Measurements from ENCODE around the gene QDPR. TPM values are rescaled to one million over a fixed set of nuclear protein-coding genes. Genes with fewer than 3 reads are reported as not detected.
A peak's percentile ranks its signal among the peaks of the same experiment; 100 is the strongest.

The QDPR gene
- total RNA-seq, 1 donor from 2014 or later = 22.6 TPM

DNA sequence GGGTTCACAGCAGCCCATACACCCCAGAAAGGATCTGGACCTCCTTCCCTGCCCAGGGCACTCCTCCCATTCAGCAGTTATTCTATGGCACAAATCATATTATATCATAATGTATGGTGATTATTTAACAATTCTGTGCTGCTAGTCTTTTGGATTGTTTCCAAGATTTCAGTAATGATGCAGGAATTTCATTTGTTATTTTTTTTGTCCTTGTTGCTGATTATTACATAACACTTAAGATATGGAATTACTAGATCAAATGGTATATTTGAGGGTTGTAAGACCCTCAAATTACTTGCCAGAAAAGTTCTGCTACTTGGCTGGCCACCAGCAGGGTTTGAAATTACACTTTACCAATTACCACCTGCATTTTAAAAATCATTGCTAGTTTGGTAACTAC is 36.4 kb downstream of the QDPR start:
- TF ChIP-seq, protein P1, sequence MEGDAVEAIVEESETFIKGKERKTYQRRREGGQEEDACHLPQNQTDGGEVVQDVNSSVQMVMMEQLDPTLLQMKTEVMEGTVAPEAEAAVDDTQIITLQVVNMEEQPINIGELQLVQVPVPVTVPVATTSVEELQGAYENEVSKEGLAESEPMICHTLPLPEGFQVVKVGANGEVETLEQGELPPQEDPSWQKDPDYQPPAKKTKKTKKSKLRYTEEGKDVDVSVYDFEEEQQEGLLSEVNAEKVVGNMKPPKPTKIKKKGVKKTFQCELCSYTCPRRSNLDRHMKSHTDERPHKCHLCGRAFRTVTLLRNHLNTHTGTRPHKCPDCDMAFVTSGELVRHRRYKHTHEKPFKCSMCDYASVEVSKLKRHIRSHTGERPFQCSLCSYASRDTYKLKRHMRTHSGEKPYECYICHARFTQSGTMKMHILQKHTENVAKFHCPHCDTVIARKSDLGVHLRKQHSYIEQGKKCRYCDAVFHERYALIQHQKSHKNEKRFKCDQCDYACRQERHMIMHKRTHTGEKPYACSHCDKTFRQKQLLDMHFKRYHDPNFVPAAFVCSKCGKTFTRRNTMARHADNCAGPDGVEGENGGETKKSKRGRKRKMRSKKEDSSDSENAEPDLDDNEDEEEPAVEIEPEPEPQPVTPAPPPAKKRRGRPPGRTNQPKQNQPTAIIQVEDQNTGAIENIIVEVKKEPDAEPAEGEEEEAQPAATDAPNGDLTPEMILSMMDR (IDR thresholded peaks at IDR 0.05; ENCODE audit: insufficient read depth, low read length, severe bottlenecking) = no peak
- H3K36me3 ChIP-seq (ENCODE audit: control insufficient read depth, insufficient read depth, low read length) = no peaks in the 10 kb centered on the region
- FAIRE-seq = no peak
- peak; percentile 51 for DNase-seq (ENCODE audit: low read depth)
- H3K4me3 ChIP-seq (ENCODE audit: low read depth, low read length) = no peak overlapping the region
- no peaks in the 10 kb centered on the region for H3K27me3 ChIP-seq (ENCODE audit: control insufficient read depth, insufficient read depth, low read length)

DNA sequence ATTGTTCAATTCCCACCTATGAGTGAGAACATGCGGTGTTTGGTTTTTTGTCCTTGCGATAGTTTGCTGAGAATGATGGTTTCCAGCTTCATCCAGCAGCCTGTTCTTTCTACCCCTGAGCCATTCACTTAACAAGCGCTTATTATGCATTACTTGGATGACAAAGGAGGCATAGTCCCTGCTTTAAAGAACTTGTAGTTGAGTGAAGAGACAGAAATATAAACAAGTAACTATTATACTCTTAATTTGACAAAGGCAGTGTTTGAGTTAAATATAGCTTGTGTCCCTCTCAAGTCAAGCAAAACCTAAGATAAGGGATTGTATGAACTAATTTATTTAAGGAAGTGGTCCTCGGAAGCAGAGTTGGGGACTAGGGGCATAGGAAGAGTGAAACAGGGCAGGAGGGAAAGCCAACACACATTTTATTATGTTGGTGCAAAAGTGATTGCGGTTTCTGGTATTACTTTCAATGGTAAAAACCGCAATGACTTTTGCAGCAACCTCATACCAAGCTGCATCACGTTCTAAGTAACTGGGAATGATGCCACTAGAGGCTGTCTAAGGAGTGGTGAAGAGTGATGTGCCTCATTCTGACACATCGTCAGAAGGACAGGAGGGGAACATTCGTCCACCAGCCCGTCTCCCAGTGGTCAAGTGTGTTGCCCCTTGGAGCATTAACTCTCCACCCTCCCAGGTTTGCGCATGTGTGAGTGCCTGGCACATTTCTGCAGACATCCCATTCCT is 41.8 kb downstream of the QDPR start:
- Histone ChIP-seq H3K4me3 (ENCODE audit: low read depth, low read length) (no peak overlapping the region), H3K36me3 (ENCODE audit: control insufficient read depth, insufficient read depth, low read length) (no peaks in the 10 kb centered on the region), H3K27me3 (ENCODE audit: control insufficient read depth, insufficient read depth, low read length) (no peaks in the 10 kb centered on the region)
- no peak for FAIRE-seq
- TF ChIP-seq, protein P1 (IDR thresholded peaks at IDR 0.05; ENCODE audit: insufficient read depth, low read length, severe bottlenecking) = no peak
- no peak for DNase-seq (ENCODE audit: low read depth)

DNA sequence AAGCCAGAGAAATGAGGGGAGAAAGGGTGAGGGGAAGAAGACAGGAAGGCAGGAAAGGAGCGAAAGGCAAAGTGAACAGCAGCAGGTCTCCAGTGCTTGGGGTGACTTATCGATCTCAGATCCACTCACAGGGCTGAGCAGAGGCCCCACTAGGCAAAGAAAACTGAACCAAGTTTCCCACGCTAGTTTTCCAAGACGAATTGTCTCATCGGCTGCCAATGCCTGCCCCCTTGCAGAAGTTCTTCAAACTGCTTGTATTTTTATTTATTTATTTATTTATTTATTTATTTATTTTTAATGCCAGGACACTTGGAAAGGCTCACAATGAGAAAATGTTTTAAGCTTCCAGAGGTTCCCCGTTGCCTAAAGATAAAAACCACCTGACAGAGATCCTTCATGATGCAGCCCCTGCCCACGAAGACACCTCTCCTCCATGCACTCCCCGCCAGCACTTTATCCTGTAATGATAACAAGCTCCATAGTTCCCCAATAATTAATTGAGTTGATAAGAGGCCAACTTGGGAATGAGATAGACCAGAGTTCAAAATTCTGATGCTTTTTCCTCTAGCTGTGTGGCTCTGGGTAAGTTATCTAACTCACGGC is 43.2 kb downstream of the QDPR start:
- no peak overlapping the region for H3K4me3 ChIP-seq (ENCODE audit: low read depth, low read length)
- no peak for FAIRE-seq
- H3K36me3 ChIP-seq (ENCODE audit: control insufficient read depth, insufficient read depth, low read length) = no peaks in the 10 kb centered on the region
- TF ChIP-seq, protein P1 (IDR thresholded peaks at IDR 0.05; ENCODE audit: insufficient read depth, low read length, severe bottlenecking) = peak; percentile 38
- DNase-seq (ENCODE audit: low read depth) = no peak
- no peaks in the 10 kb centered on the region for H3K27me3 ChIP-seq (ENCODE audit: control insufficient read depth, insufficient read depth, low read length)

DNA sequence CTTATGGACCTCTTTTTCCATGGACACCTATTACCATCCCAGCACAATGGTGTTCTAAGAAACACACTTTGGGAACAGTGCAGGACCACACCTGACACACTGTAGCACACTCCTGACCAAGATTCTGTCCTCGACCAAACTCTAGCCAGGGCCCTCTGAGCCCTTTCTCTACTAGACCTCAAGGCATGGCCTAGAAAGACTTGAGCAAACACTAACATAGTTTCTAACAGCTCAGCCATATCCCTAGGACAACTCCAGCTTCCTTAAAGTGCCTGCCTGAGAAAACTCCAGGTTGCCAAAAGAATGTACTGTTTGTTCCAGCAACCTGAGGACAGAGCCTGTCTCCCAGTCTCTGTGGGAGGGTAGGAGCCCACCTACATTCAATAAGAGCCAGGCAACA is 48.3 kb downstream of the QDPR start:
- H3K36me3 ChIP-seq (ENCODE audit: control insufficient read depth, insufficient read depth, low read length) = no peaks in the 10 kb centered on the region
- no peak for FAIRE-seq
- no peaks in the 10 kb centered on the region for H3K27me3 ChIP-seq (ENCODE audit: control insufficient read depth, insufficient read depth, low read length)
- H3K4me3 ChIP-seq (ENCODE audit: low read depth, low read length) = no peak overlapping the region
- TF ChIP-seq, protein P1 (IDR thresholded peaks at IDR 0.05; ENCODE audit: insufficient read depth, low read length, severe bottlenecking) = no peak
- no peak for DNase-seq (ENCODE audit: low read depth)

DNA sequence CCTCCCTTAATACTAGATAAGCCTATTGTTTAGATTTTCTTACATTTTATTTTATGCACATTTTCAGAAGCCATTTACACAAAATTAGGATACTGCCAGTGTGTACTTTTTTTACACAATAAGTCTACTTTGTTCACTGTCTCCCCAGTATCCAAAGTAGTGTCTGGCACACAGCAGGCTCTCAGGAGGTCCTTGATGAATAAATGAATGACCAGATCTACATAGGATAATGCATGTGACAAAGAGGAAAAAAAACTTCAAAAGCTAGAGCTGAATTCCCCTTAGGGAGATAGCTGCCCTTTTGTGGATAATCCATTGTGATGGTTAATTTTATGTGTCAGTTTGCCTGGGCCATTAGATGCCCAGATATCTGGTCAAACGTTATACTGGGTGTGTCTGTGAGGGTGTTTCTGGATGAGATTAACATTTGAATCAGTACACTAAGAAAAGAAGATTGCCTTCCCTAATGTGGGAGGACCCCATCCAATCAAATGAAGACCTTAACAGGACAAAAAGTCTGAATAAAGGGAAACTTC is 61.6 kb downstream of the QDPR start:
- FAIRE-seq (no peak), DNase-seq (ENCODE audit: low read depth) (no peak)
- Histone ChIP-seq H3K4me3 (ENCODE audit: low read depth, low read length) (no peak overlapping the region), H3K27me3 (ENCODE audit: control insufficient read depth, insufficient read depth, low read length) (no peaks in the 10 kb centered on the region), H3K36me3 (ENCODE audit: control insufficient read depth, insufficient read depth, low read length) (no peaks in the 10 kb centered on the region)
- TF ChIP-seq, protein P1 (IDR thresholded peaks at IDR 0.05; ENCODE audit: insufficient read depth, low read length, severe bottlenecking) = no peak
